Right lobe of liver (tissue), 6 donors: Measurements from ENCODE around the gene PHF11. TPM values are rescaled to one million over a fixed set of nuclear protein-coding genes. Genes with fewer than 3 reads are reported as not detected.

Experiments
- ATAC-seq, 4 donors: fragments of 200-7000 bp; cut with Tn5 transposase; one replicate each; pipeline ENCODE4 v1.9.1; 2020; ENCODE audit warnings: mild to moderate bottlenecking in 4 of 4, moderate library complexity in 4 of 4
- DNase-seq, 3 donors: peaks; one replicate each; pipeline ENCODE4 v3.0.0-alpha.2; 2020
- H3K27ac ChIP-seq, 3 donors: fragments of 200-600 bp; one replicate each; pipeline ENCODE4 v1.8.0; 2022
- H3K27me3 ChIP-seq, 2 donors: fragments of 200-600 bp; one replicate each; pipeline ENCODE4 v1.8.0; 2022
- H3K36me3 ChIP-seq, 4 donors: fragments of 200-600 bp; sonication (generic) in 1 of 4; one replicate each; pipeline versions ENCODE4 v1.5.1 to v1.8.0; 2017 to 2022; ENCODE audit warnings: control low read depth in 1 of 4
- H3K4me1 ChIP-seq, 4 donors: fragments of 200-600 bp; sonication (generic) in 1 of 4; one replicate each; pipeline versions ENCODE4 v1.5.1 to v1.8.0; 2017 to 2022; ENCODE audit warnings: control low read depth in 1 of 4
- H3K4me3 ChIP-seq, 3 donors: fragments of 200-600 bp; one replicate each; pipeline ENCODE4 v1.8.0; 2022
- H3K9me3 ChIP-seq, 4 donors: fragments of 200-600 bp; sonication (generic) in 1 of 4; one replicate each; pipeline versions ENCODE4 v1.5.1 to v1.8.0; 2017 to 2022; ENCODE audit warnings: control low read depth in 1 of 4
- POLR2A ChIP-seq: fragments of 450-650 bp; IDR thresholded peaks from one replicate; pipeline ENCODE4 v1.6.1; 2017; ENCODE audit warnings: antibody characterized with exemption, mild to moderate bottlenecking
- WGBS: methylation state at CpG from one replicate; pipeline ENCODE4 v1.1.6; 2018; ENCODE audit warnings: low coverage, low lambda C conversion rate; ENCODE audit not compliant: insufficient coverage; ENCODE audit errors: missing lambda C conversion rate; 5-methylcytosine and 5-hydroxymethylcytosine counted together
- intact Hi-C, 2 donors: fragments of 100-400 bp; cut with DNase I; formaldehyde crosslinking; loops; one replicate each; pipeline versions ENCODE4 v1.11.2 to v1.14.1; 2022
- total RNA-seq, 6 experiments: library from RNA; depleted of rRNA in 2 of 6; stranded (reverse); fragments of >200 nt in 2 of 6; fragmentation: NEBNext Ultra II Directional in 3 of 6; extraction: Animal tissue kit (Norgen Biotek cat#: 25700) in 3 of 6; gene quantifications; one replicate each; pipeline versions ENCODE4 v1.1.0 to v1.2.4, GENCODE V29; 2016 to 2023
- TF ChIP-seq, protein P1 (sequence below), 4 donors: fragments of 200-600 bp in 3 of 4; fragments of 450-650 bp in 1 of 4; IDR thresholded peaks; one replicate each; pipeline versions ENCODE4 v1.5.1 to v1.8.0; 2016 to 2022; ENCODE audit warnings: antibody characterized with exemption in 4 of 4, mild to moderate bottlenecking in 2 of 4
- donor health status: DM: no; HTN: yes; CAD: no.
- donor health status: DM: no; HTN: no; CAD: no.
- donor health status: DM: no; HTN: no; CAD: no.
- donor health status: DM: no; HTN: yes; CAD: no.
- donor health status: DM: no; HTN: yes; CAD: no.

PHF11 gene
- total RNA-seq, 6 experiments from 2014 or later = 10.8 to 21.4 (median 17.2) TPM

DNA sequence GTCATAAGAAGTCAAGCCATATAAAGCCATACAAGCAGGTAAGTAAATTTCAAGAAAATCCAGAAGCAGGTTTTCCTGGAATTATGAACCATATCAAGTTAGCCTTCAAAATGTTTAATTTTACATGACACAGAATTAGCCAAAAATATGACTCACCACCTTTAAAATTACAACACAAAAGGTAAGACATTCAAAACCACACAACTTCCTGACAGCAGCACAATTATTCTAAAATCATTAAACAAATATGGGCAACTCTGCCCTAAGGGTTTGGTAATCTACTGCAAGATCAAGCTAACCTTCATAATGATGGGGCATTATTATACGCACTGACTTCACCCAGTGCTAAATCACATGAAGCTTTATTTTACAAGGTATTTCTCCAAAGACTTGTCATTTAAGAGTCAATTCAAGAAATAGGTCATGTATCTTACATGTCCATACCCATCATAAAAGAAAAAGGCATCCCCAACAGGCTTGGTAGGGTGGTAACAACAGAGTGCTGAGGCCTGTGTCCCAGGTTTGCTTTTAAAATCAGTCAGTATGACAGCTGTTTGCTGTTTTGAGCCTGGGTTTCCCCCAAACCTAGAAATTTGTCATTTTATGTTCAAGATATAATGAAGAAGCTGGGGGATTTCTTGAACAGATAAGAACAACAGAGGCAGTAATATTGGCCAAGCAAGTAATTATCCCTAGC lies 74.4 kb downstream of the PHF11 start:
- TF ChIP-seq, protein P1, sequence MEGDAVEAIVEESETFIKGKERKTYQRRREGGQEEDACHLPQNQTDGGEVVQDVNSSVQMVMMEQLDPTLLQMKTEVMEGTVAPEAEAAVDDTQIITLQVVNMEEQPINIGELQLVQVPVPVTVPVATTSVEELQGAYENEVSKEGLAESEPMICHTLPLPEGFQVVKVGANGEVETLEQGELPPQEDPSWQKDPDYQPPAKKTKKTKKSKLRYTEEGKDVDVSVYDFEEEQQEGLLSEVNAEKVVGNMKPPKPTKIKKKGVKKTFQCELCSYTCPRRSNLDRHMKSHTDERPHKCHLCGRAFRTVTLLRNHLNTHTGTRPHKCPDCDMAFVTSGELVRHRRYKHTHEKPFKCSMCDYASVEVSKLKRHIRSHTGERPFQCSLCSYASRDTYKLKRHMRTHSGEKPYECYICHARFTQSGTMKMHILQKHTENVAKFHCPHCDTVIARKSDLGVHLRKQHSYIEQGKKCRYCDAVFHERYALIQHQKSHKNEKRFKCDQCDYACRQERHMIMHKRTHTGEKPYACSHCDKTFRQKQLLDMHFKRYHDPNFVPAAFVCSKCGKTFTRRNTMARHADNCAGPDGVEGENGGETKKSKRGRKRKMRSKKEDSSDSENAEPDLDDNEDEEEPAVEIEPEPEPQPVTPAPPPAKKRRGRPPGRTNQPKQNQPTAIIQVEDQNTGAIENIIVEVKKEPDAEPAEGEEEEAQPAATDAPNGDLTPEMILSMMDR (IDR thresholded peaks at IDR 0.05) = no peak
- no peak for TF ChIP-seq POLR2A
- peak in 1 of 4 donors; percentile 17 for ATAC-seq
- Histone ChIP-seq H3K4me3 (no peak overlapping the region), H3K4me1 (no peaks in the 10 kb centered on the region), H3K27me3 (no peaks in the 10 kb centered on the region), H3K9me3 (no peaks in the 10 kb centered on the region), H3K36me3 (peaks cover 0 to 8% (median 0%) of the 10 kb centered on the region in 4 donors), H3K27ac (no peak overlapping the region)
- 80% methylated on average over 1 of the region's 1 CpG for WGBS
- intact Hi-C loops = no loop called here
- DNase-seq = no peak

DNA sequence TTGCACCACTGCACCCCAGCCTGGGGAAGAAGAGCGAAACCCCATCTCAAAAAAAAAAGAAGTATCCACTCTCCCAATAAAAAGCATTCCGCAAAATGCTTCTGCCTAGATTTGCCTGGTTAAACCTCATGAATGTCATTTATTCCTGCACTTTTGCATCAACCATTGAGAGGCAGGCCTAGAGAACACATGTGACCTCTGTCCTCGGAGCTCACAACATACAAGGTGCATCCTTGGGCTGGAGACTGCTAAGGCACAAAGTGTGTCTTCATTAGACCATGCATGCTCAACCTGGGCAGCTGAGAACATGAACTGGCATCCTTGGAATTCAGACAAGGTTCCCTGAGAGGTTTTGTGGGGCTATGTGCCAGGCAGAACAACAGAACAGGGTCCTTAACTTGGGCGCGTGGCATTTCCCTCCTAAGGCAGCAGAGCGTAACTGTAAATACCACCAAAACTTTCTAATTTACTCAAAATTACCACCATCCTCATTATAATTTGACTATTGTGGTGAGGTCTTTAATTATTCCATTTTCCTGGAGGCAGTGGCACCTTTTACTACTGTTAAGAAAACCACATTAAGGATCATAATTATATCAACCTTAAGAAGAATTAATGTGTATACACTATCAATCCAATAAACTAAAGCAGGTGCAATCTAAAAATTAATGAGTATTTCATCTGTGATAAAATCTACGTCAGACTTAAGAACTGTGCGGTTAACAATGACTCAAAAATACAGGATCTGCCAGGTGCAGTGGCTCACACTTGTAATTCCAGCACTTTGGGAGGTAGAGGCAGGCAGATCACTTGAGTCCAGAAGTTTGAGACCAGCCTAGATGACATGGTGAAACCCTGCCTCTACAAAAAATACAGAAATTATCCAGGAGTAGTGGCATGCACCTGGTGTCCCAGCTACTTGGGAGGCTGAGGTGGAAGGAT lies 75.8 kb downstream of the PHF11 start:
- Histone ChIP-seq H3K27me3 (no peaks in the 10 kb centered on the region), H3K9me3 (no peaks in the 10 kb centered on the region), H3K27ac (no peak overlapping the region), H3K4me1 (no peaks in the 10 kb centered on the region), H3K36me3 (peaks cover 0 to 4% (median 0%) of the 10 kb centered on the region in 4 donors), H3K4me3 (no peak overlapping the region)
- DNase-seq = no peak
- intact Hi-C loops = no loop called here
- 98% methylated on average over 6 of the region's 8 CpGs for WGBS
- TF ChIP-seq, protein P1 (IDR thresholded peaks at IDR 0.05) = no peak
- no peak for TF ChIP-seq POLR2A
- no peak for ATAC-seq

Other genes starting within 250 kb of the PHF11 start
- 10 to 100 TPM in 1 of 6 experiments, 1 to 10 TPM in 5; 2.2 to 10.1 (median 5.4) TPM for gene CDADC1, start 248.0 kb upstream of the PHF11 start, total RNA-seq
- 1 to 10 TPM; 1.9 to 4.1 (median 2.8) TPM for gene CAB39L, start 51.9 kb upstream of the PHF11 start, total RNA-seq
- gene SETDB2, start 51.7 kb upstream of the PHF11 start, total RNA-seq = 1 to 10 TPM; 3.7 to 6.7 (median 4.6) TPM
- 1 to 10 TPM; 5.8 to 9.5 (median 7.3) TPM for gene RCBTB1, start 89.6 kb downstream of the PHF11 start, total RNA-seq
- under 1 TPM; 0.18 to 0.53 (median 0.39) TPM for gene ARL11, start 132.6 kb downstream of the PHF11 start, total RNA-seq
- gene EBPL, start 195.5 kb downstream of the PHF11 start, total RNA-seq = 10 to 100 TPM; 45.1 to 95.2 (median 55.4) TPM